ENCODE measurements around the gene CDIP1. TPM values are rescaled to one million over a fixed set of nuclear protein-coding genes. Genes with fewer than 3 reads are reported as not detected.

The CDIP1 gene
- polyA plus RNA-seq, 6 donors from 2014 or later = 10.9 to 26.5 (median 17.3) TPM

DNA sequence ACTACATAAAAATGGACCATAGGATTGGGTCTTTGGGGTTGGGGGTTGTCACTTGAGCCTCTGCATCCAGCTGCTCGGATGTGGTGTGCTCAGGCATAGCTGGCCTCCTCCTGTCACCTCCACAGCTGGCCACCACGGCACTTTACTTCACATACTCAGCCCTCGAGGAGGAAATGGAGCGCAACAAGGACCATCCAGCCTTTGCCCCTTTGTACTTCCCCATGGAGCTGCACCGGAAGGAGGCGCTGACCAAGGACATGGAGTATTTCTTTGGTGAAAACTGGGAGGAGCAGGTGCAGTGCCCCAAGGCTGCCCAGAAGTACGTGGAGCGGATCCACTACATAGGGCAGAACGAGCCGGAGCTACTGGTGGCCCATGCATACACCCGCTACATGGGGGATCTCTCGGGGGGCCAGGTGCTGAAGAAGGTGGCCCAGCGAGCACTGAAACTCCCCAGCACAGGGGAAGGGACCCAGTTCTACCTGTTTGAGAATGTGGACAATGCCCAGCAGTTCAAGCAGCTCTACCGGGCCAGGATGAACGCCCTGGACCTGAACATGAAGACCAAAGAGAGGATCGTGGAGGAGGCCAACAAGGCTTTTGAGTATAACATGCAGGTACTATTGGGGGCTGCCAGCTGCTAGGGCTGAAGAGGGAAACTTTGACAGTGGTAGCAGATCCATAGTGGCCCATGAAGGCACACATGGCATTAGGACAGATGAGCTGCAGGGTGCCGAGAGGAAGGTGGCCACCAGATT, 30.8 kb downstream of the CDIP1 start:
- ATAC-seq (ENCODE audit: low read depth in 2 of 2) (no peak), DNase-seq (no peak)
- Mint-ChIP-seq H3K27ac (peak overlapping the region; percentile 53 to 100 (median 82)), H3K36me3 (peaks cover 0 to 15% of the 10 kb centered on the region in 2 donors), H3K4me1 (peaks cover 30 to 55% (median 47%) of the 10 kb centered on the region in 3 donors), H3K4me3 (no peak overlapping the region), H3K27me3 (no peaks in the 10 kb centered on the region), H3K9me3 (no peaks in the 10 kb centered on the region)

DNA sequence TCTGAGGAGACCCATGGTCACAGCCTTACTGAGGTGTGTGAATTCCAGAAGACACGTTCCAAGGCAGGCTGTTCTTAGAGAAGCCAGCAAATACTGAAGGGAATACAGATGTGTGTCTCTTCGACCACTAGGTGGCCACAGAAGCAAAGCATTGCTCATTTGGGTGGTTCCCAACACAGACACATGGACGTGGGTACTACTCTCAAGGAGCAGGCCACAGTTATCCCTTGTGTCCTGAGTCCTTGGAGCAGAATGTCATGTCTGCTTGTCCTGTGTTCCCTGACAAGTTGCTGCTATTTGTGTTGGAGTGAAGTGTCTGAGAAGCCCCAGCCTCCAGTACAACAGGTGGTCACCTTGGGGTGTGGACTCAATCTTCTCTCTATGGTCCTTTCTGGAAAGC, 32.1 kb downstream of the CDIP1 start:
- peak; percentile 65 for DNase-seq
- Mint-ChIP-seq H3K4me1 (peaks cover 30 to 59% (median 45%) of the 10 kb centered on the region in 3 donors), H3K27ac (peak overlapping the region; percentile 99 to 100 (median 100)), H3K4me3 (peak overlapping the region; percentile 57 to 88 (median 74)), H3K36me3 (peaks cover 0 to 15% of the 10 kb centered on the region in 2 donors), H3K9me3 (no peaks in the 10 kb centered on the region), H3K27me3 (no peaks in the 10 kb centered on the region)
- ATAC-seq (ENCODE audit: low read depth in 2 of 2) = peak; percentile 17 to 22

- Mint-ChIP-seq H3K27me3 (no peaks in the 10 kb centered on the region), H3K4me1 (peaks cover 27 to 59% (median 54%) of the 10 kb centered on the region in 3 donors), H3K27ac (peak overlapping the region; percentile 99 to 100 (median 100)), H3K36me3 (peaks cover 0 to 8% of the 10 kb centered on the region in 2 donors), H3K4me3 (peak overlapping the region; percentile 66 to 88 (median 73)), H3K9me3 (no peaks in the 10 kb centered on the region)
- DNase-seq (peak; percentile 95), ATAC-seq (ENCODE audit: low read depth in 2 of 2) (peak; percentile 92 to 94)
Measured at GRCh38 chr16:4505356-4506147, 33.0 kb downstream of the CDIP1 start.

GRCh38 chr16:4501071-4501478, 37.5 kb downstream of the CDIP1 start:
- no peak for ATAC-seq (ENCODE audit: low read depth in 2 of 2)
- peaks cover 38 to 54% (median 52%) of the 10 kb centered on the region in 3 donors for H3K4me1 Mint-ChIP-seq
- H3K4me3 Mint-ChIP-seq = no peak overlapping the region
- H3K27me3 Mint-ChIP-seq = no peaks in the 10 kb centered on the region
- H3K27ac Mint-ChIP-seq = peak overlapping the region in 5 of 6 donors; percentile 43 to 90 (median 80)
- H3K9me3 Mint-ChIP-seq = no peaks in the 10 kb centered on the region
- H3K36me3 Mint-ChIP-seq = no peaks in the 10 kb centered on the region
- DNase-seq = no peak

DNA sequence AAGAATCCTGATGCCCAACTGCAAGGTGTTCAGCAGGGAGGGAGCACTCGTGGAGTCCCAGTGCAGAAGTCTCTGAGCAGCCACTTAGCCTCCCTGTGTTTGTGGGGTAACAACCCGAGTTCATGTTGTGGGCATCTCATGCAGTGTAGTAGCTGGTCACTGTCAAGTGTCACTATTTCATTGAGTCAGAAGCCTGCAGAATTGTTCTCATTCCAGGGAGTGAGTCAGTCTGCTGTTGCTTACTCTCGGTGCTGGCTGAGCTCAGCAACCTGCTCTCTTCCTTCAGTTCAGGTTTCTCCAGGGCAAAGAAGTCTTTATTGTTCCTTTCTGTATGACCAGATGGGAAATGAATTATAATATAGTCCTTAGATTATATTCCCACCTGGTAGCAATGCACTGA, 38.3 kb downstream of the CDIP1 start:
- DNase-seq (no peak), ATAC-seq (ENCODE audit: low read depth in 2 of 2) (no peak)
- Mint-ChIP-seq H3K36me3 (no peaks in the 10 kb centered on the region), H3K9me3 (no peaks in the 10 kb centered on the region), H3K4me1 (peaks cover 31 to 51% (median 44%) of the 10 kb centered on the region in 3 donors), H3K27me3 (no peaks in the 10 kb centered on the region), H3K4me3 (no peak overlapping the region), H3K27ac (peak overlapping the region in 4 of 6 donors; percentile 37 to 80 (median 66))

DNA sequence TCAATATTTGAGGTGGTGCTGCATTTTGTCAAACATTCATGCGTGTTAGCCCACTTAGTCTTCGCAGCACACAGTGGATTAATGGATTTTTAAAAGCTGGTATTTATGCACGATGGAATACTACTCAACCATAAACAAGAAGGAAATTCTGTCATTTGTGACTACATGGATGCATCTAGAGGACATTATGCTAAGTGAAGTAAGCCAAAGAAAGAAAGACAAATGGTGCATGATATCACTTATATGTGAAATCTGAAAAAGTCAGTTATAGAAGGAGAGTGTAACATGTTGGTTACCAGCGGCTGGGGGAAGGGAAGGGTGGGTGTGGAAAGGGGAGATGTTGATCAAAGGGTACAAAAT, 39.4 kb downstream of the CDIP1 start:
- H3K4me3 Mint-ChIP-seq = no peak overlapping the region
- H3K4me1 Mint-ChIP-seq = peaks cover 25 to 40% (median 39%) of the 10 kb centered on the region in 3 donors
- DNase-seq (no peak), ATAC-seq (ENCODE audit: low read depth in 2 of 2) (no peak)
- H3K27ac Mint-ChIP-seq = peak overlapping the region in 1 of 6 donors; percentile 18
- H3K27me3 Mint-ChIP-seq = no peaks in the 10 kb centered on the region
- no peaks in the 10 kb centered on the region for H3K36me3 Mint-ChIP-seq
- no peaks in the 10 kb centered on the region for H3K9me3 Mint-ChIP-seq

DNA sequence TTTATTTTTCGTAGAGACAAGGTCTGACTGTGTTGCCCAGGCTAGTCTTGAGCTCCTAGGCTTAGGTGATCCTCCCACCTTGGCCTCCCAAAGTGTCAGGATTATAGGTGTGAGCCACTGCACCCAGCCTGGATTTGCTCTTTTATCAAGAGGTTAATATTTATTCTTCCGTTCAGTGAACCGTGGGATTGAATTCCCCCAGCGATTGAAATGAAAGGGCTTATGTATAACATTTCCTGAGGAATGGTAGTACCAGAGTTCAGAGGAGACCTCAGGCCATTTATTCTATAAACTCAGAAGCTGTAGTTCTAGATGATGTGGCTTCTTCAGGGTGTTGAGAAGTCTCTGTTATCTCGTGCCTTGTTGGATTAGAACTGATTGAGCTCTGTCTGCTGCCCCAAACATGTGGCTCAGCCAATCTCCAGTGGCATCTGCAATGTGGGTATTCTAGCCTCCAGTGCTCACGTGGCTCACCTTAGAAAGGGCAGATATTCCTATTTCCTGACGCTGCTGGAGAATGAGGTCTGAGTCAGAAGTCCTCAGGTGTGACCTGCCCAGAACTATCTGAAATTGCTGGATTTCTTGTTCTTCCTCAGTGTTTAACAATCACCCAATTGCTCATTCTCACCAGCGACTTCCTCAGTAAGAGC, 39.9 kb downstream of the CDIP1 start:
- H3K9me3 Mint-ChIP-seq = no peaks in the 10 kb centered on the region
- no peaks in the 10 kb centered on the region for H3K27me3 Mint-ChIP-seq
- no peaks in the 10 kb centered on the region for H3K36me3 Mint-ChIP-seq
- H3K4me1 Mint-ChIP-seq = peaks cover 22 to 38% (median 35%) of the 10 kb centered on the region in 3 donors
- peak overlapping the region in 3 of 6 donors; percentile 18 to 72 (median 58) for H3K27ac Mint-ChIP-seq
- ATAC-seq (ENCODE audit: low read depth in 2 of 2) = no peak
- H3K4me3 Mint-ChIP-seq = no peak overlapping the region
- DNase-seq = no peak

GRCh38 chr16:4496305-4496704, 42.3 kb downstream of the CDIP1 start:
- H3K9me3 Mint-ChIP-seq = no peaks in the 10 kb centered on the region
- H3K4me3 Mint-ChIP-seq = no peak overlapping the region
- peaks cover 15 to 26% (median 23%) of the 10 kb centered on the region in 3 donors for H3K4me1 Mint-ChIP-seq
- DNase-seq (no peak), ATAC-seq (ENCODE audit: low read depth in 2 of 2) (no peak)
- no peaks in the 10 kb centered on the region for H3K27me3 Mint-ChIP-seq
- H3K27ac Mint-ChIP-seq = peak overlapping the region in 2 of 6 donors; percentile 42 to 65
- no peaks in the 10 kb centered on the region for H3K36me3 Mint-ChIP-seq

- peak overlapping the region in 4 of 6 donors; percentile 33 to 83 (median 42) for H3K27ac Mint-ChIP-seq
- no peaks in the 10 kb centered on the region for H3K9me3 Mint-ChIP-seq
- peaks cover 15 to 26% (median 23%) of the 10 kb centered on the region in 3 donors for H3K4me1 Mint-ChIP-seq
- ATAC-seq (ENCODE audit: low read depth in 2 of 2) (no peak), DNase-seq (no peak)
- H3K36me3 Mint-ChIP-seq = no peaks in the 10 kb centered on the region
- no peaks in the 10 kb centered on the region for H3K27me3 Mint-ChIP-seq
- H3K4me3 Mint-ChIP-seq = no peak overlapping the region
Measured at GRCh38 chr16:4495766-4496165, 42.8 kb downstream of the CDIP1 start.

GRCh38 chr16:4494746-4495490, 43.7 kb downstream of the CDIP1 start:
- Mint-ChIP-seq H3K4me3 (no peak overlapping the region), H3K4me1 (peaks cover 15 to 25% (median 23%) of the 10 kb centered on the region in 3 donors), H3K27me3 (no peaks in the 10 kb centered on the region), H3K9me3 (no peaks in the 10 kb centered on the region), H3K27ac (peak overlapping the region in 3 of 6 donors; percentile 41 to 83 (median 57)), H3K36me3 (no peaks in the 10 kb centered on the region)
- ATAC-seq (ENCODE audit: low read depth in 2 of 2) = no peak
- DNase-seq = no peak

GRCh38 chr16:4491898-4492297, 46.7 kb downstream of the CDIP1 start:
- Mint-ChIP-seq H3K4me3 (no peak overlapping the region), H3K4me1 (peaks cover 10 to 19% (median 15%) of the 10 kb centered on the region in 3 donors)
- DNase-seq = no peak

DNA sequence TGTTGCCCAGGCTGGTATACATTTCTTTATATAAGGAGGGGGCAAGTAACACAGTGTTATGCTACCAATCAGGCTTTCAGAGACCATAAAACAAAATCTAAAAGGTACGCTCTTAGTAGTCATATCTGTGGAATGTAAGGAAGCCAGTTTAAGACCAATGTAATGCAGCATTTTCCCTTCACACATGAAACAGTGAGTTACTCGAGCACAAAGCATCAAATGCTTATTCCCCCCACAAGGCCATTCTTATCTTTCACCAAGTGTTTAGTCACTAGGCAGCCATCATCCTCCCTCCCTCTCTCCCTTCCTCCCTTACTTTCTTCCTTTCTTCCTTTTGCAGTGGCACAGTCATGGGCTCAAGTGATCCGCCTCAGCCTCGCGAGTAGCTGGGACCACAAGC, 49.5 kb downstream of the CDIP1 start:
- DNase-seq (no peak), ATAC-seq (ENCODE audit: low read depth in 2 of 2) (no peak)
- H3K27ac Mint-ChIP-seq = peak overlapping the region in 4 of 6 donors; percentile 21 to 79 (median 60)
- H3K4me3 Mint-ChIP-seq = no peak overlapping the region
- peaks cover 0 to 8% of the 10 kb centered on the region in 2 donors for H3K36me3 Mint-ChIP-seq
- no peaks in the 10 kb centered on the region for H3K27me3 Mint-ChIP-seq
- no peaks in the 10 kb centered on the region for H3K9me3 Mint-ChIP-seq
- peaks cover 8 to 13% (median 10%) of the 10 kb centered on the region in 3 donors for H3K4me1 Mint-ChIP-seq

More at GRCh38 chr16:4491898-4492297, 46.7 kb downstream of the CDIP1 start:
- no peak for ATAC-seq (ENCODE audit: low read depth in 2 of 2)
- Mint-ChIP-seq H3K9me3 (no peaks in the 10 kb centered on the region), H3K27ac (peak overlapping the region in 1 of 6 donors; percentile 60), H3K27me3 (no peaks in the 10 kb centered on the region), H3K36me3 (no peaks in the 10 kb centered on the region)
